Activated CD4-positive, alpha-beta T cell treated with anti-CD3 and anti-CD28 coated beads, Interleukin-2, Interleukin-6, amounts not matched to agents 100 ng/mL and 50 ng/mL, durations not matched to agents 16 hours and 8 hours (primary cell): ENCODE data around the gene SPATA4.
"Not testable (repeated sequence)": the region's sequence is repeated elsewhere in the genome, so short reads cannot be mapped to it uniquely, and the experiment has no call there.

Experiments used
- DNase-seq: peaks from one replicate; pipeline ENCODE4 v3.0.0-alpha.2; 2020

The SPATA4 gene

DNA sequence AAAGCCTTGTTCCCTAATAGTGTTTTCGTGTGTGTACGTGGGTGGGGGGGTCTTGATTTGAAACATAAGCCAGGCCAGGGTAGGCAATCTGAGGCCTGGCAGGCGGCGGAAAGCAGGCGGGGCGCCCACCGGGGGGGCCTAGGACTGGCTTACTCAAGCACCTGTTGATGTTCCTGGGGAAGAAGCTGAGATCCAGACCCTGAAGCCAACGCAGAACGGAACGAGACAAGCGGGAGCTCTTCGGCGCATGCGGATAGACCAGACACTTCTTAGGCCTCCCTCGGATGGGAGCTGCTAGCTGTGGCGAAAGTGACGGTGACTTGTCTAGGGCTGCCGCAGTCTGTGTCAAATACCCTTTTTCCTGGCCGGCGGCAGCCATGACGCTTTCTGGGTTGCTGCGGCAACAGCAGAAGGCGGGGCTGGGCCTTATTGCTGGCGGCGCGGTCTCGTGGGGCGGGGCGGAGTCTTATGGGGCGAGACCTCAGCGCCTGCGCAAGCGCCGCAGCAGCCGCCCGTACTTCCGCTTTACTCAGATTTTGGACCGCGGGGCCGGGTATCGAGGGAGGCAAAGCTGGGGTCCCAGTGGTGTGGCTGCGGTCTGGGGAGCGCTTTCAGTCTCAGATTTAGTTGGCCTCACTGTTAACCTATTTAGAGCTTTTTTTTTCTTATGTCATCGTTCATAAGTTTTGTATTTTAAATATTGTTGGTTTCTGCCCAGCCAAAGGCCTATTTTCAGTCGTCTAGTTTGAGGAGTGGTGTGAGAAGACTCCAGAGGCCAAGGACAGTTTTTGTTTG, at the start of gene SPATA4:
Gene SPATA4 (minus strand): TSS at position 402 of the 795 bp plus-strand sequence. CDS start 23 bp downstream, at position 379.
- peak; percentile 96 for DNase-seq

DNA sequence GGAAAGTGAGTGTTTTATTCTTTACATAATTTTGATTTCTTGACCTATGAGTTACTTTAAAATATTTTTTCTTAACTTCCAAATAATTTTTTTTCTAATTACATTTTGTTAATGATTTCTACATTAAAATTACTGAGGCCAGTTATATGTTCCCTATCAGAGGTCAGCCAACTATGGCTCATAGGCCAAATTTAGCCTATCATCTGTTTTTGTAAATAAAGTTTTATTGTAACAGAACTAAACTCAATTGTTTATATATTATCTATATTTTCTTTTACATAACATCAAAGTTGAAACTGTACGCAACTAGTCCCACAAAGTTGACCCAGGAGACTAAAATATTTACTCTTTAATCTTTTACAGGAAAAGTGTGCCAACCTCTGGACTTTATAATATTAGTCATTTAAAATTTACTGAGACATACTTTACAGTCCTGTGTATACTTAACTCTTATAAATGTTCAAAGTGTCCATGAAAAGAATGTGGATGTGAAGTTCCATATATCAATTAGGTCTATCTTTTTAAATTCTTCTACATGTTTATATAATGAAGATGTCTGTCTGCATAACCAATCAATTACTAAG, 47.5 kb upstream of the SPATA4 start:
- no peak for DNase-seq

DNA sequence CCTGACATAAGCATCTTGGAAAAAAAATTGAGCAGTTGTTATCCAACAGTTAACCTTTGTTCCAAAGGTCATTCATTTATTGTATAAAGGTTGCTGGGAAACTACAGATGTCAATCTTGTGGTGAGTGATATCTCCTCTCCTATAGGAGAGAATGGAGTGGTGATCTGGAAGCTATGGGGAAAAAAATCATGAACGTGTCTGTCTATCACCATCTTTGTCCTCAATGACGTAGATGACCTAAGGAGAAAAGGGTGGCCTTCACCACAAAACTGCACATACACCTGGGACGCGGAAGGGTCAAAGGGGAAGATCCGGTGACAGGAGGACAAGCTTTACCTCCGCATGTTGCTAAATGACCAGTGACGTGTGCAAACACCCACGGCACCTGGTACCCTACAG, 46.3 kb upstream of the SPATA4 start:
- DNase-seq, result no peak

DNA sequence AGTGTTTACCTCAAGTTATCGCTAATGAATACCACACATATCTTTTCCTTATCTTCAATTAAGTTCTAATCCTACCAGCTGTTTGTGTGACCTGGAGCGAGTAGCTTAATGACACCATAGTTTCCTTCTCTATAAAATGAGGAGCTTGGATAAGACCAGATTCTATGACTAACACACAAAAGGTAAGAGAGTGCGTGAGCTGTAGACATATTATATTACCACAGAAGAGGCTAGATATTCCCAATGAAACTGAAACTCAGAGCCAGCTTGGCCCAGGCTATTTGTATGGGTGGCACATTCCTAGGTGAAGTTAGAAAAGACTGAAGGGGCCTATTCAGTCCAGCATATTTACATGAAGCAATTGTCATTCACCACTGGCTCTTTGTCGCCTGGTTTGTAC, 43.4 kb upstream of the SPATA4 start:
- no peak for DNase-seq

DNA sequence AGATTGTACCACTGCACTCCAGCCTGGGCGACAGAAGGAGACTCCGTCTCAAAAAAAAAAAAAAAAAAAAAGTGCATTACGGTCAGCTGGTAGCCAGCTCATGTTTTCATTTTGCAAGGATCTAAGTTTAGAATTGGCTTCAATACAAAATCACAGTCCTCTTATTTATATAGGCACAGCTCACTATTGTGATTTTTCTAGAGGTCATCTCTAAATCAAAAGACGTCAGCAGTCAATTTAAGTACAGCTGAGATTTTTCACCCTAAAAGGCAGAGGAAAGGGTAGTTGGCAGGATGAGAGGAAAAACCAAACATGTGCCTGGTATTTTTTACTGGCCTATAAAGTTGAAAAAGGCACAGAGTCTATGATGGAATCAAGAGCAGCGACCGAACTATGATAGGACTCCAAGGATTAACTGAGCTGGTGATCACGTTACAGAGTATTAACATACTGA, 42.8 kb upstream of the SPATA4 start:
- DNase-seq, result no peak

DNA sequence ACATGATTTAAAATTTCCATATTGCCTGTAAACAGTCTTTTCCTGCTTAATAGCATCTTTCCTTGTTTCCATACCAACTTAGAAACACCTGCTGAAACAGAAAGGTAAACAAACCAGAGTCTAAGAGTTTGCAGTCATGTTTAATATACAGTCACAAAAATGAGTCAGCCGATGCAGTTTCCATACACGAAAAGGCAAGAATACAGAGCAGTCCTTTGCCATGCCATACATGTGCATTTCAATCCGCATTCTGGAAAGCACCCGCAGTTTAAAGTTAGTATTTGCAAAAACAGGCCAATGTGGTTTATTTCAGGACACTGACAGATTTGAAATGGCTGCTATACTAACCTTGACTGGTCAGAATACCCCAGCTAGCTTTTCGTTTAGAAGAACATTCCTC, 41.6 kb upstream of the SPATA4 start:
- DNase-seq, result no peak

DNA sequence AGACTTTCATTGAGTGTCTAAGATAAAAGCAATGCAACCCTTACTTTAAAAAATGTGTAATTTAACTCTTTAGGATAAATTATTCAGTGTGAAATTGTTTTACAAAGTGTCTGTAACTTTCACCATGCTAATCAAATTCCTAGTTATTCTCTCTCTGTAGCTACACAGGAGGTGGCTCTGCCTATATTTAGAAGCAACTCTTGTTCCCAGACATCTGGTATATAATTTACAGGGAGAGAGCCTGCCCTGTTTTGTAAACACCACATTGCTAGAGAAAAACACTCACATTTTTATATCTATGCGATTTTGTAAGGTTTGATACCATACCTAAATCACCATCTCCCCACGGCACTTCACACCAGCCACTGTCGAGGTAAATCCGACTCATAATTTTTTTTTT, 35.5 kb upstream of the SPATA4 start:
- no peak for DNase-seq

DNA sequence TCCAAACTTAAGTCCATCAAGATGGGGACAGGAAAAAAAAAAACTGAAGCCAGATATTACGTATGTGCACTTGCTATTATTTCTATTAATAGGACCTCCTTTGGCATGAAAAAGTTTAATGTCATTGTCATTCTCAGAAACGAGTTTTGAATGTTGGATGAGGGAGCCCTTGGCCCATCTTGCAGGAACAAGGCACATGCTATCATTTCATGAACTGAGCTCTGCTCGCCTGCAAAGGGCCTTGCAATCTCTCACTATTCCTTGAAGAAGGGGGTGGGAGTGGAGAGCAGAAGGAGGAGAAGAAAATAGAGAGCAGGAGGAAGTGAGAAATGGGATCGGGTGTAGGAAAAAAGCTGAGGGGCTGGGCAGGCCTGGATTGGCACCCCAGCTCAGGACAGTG, 34.3 kb upstream of the SPATA4 start:
- DNase-seq, result no peak

DNA sequence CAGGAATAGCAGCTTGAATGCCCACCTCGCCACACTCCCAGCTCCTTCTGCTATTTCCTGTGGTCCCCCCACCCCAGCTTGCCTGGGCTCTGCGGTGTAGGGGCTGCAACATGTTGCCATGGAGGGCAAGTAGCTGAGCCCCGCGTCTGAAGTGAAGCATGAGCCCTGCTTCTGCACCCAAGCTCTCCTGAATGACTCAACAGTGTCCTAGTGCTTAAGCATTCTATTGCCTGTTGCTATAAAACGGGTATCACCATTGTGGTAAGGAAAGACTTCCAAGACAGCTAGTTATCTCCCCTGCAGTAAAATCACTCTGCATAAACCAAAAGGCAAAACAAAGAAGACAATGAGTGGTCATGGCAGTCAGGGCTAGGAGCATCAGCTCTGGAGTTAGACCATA, 31.4 kb upstream of the SPATA4 start:
- no peak for DNase-seq

DNA sequence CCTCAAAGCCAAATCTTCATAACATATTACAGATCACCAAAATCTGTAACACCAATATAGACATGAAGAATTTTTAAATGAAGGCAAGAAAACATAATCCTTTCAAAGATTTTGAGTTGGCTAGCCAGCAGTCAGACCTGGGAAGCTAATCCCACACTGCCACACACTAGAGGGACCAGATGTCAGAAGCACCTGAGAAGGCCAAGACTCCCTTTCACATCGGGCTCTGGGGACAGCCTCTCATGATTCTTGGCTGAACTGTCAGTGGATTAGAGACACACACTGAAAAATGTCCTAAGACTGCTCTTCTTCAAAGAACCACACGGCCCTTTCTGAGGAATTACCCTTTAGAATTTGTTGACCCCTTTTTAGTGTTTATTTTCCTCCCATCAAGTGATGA, 28.2 kb upstream of the SPATA4 start:
- DNase-seq, result no peak

DNA sequence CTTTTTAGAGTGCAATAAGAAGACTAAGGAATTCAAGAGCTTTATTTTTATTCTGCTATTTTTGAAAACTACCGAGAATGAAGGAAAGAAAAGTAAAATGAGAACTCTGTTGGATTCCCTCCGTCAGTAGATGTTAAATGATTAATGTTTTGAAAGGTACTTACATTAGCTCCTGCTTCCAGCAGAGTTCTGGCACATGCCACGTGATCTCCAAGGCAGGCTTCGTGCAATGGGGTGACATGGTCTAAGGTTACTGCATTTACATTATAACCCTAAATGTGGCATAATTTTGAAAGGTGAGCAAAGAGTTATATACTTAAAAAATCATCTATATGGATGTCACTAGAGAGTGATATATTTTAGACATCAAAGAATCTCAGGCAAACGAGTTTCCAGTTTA, 26.8 kb upstream of the SPATA4 start:
- DNase-seq, result no peak

DNA sequence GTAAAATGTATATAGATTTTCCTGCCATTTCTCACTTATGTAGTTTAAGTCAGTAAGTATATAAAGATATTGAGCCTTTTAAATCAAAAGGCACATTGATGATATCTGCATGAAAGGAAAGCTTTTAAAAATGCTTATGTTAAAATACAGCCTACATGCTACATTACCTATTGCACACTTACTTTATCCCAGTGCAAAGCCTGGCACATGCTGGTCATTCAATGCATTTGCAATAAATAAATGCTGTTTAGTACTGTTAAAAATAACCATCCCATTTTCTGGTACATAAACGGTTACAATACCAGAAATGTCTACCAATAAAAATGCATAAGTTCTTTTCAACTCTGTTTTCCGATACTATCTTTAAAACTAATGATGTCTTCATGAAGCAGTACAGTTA, 22.1 kb upstream of the SPATA4 start:
- DNase-seq, result no peak

DNA sequence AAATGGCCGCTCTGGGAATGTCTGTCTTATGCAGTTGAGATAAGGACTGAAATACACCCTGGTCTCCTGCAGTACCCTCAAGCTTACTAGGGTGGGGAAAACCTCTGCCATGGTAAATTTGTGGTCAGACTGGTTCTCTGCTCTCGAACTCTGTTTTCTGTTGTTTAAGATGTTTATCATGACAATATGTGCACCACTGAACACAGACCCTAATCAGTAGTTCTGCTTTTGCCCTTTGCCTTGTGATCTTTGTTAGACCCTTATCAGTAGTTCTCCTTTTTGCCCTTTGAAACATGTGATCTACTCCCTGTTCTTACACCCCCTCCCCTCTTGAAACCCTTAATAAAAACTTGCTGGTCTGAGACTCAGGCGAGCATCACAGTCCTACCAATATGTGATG, 17.0 kb upstream of the SPATA4 start:
- not testable (repeated sequence) for DNase-seq

DNA sequence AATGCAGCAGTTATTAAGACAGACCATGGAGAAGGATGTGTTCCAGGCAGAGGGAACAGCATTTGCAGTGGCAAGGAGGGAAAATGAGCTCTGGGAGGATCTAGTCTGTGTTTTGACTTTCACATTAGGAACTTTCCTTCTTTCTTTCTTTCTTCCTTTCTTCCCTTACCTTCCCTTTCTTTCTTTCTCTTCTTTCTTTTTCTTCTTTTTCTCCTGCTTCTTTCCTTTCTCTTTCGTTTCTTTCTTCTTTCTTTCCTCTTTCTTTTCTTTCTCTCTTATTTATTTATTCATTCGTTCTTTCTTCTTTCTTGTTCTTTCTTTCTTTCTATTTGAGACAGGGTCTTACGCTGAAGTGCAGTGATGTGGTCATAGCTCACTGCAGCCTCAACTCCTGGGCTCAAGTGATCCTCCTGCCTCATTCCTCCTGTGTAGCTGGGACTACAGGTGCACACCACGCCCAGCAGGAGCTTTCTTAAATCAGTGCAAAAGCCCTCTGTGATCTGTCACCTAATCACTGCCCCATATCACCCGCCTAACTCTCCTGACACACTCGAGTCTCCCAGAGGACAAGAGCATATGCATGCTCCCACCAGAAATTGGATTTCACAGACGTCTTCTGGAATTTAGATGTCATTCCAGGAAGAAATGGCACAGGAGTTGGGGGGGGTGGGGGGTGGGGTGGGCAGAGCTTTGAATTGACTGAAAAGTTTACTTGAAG, 15.4 kb upstream of the SPATA4 start:
- DNase-seq, result no peak

DNA sequence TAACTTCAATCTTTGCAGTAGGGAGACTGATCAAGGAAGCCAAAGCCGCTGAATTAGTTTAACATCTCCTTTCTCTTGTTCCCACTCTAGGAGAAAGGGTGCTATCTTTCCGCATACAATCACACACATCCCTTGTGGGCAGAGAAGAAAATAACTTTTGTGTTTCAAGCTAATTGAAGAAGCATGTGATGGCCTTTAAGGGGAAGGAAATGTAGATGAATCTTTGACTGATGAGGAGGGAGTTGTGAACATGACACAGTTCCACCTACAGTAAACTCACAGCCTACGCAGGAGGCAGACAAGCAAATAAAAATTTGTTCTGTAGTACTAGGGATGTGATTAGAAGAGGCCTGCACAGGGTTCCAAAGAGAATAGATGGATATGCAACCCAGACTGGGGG, 14.7 kb upstream of the SPATA4 start:
- no peak for DNase-seq

DNA sequence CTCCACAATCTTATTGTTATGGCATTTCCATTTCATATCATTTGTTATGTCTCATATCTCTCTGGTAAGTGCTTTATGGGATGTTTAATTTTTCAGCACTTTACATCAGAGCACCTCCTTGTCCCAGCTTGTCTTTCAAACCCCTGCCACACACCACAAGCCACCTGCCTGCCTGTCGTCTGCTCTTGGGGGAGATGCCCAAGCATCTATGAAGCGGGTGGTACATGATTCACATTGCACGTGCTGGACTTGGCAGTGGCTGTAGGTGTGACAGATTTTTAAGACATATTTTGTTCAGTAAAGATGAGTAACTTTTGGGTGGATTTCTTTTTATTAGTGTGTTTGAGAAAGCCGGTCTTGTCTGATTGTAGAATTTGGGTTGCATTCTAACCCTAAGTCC, 14.2 kb upstream of the SPATA4 start:
- DNase-seq, result no peak

DNA sequence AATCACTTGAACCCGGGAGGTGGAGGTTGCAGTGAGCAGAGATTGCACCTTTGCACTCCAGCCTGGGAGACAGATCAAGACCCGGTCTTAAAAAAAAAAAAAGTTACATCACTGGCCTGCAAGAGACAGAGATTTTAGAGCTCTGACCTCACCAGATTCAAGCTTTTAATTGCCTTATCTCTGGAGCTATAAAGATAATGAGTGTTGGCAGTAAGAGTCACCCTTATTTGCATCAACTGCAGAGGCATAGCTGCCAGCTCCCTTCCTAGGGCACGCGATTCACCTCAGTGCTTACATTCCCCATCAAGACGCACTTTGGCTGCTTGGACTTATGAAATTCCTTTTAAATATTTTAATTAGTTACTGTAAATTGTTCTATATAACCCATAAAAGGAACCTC, 12.5 kb upstream of the SPATA4 start:
- no peak for DNase-seq

DNA sequence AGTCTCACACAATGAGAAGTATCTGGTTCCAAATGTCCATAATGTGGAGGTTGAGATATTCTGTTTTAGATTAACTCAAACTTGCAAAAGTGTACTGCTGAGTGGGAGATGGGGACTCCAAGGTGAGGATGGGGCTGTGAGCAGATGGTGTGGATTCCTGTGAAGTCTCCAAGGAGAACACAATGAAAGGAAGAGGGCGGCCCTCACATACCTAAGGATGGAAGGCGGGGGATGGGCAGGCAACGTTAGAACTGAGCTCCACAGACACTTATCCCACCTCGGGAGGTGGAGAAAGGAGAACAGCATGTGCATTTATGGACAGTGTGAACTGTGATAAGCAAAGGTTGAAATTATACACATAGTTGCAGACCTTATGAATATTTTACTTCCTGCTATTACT, 9.9 kb upstream of the SPATA4 start:
- no peak for DNase-seq

DNA sequence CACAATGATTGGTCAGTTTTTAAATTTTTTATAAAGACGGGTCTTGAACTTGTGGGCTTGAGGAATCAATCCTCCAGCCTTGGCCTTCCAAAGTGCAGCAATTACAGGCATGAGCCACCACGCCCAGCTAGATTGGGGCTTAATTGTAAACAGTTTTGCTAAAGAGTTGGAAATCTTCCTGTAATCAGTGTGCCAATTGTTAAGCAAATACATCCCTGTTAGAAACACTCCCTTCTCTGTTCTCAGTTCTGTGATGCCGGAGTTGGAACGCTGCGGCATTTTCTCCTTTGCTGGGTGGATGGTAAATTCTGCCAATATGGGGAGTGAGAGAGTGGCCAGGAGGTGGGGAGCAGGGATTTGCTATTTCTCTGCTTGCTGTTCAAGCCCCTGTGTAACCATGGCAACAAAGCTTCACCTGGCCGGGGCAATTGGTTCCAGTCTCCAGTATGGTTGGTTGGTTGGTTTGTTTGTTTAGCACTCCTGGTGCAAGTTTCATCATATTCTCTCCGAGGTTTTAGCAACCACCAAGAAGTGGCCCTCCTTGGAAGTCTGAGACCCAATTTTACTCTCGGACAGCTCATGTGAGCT, 3.0 kb upstream of the SPATA4 start:
- no peak for DNase-seq

DNA sequence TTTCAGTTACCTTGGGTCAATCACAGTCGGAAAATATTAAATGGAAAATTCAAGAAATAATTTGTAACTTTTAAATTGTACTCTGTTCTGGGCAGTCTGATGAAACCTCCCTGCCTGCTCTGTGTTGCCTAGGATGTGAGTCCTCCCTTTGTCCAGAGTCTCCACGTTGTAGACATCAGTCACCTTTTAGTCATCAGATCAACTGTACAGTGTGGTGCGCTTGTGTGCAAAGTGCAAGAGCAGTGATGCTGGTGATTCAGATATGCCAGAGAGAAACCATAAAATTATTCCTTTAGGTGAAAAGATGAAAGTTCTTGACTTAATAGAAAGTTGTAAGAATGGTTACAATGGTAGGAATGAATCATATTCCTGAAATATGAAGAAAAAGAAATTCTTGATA, 1.4 kb downstream of the SPATA4 start:
- peak; percentile 68 for DNase-seq

DNA sequence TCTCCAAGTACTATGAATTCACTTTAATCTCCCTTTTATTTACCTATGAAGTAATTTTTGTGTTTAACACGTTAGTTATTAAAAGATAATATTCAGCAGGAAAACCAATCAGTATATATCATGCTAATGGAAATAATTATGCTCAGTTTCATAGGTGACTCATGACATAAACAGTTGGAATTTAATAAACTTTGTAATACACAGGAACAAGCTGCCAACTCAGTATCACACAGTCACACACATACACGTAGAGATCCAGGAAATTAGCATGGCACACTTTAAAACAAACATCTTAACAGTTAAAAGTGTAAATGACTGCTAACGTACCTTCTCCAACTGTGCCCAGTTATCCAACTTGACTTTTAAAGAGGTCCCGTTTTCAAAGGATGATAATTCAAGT, 2.3 kb downstream of the SPATA4 start:
- DNase-seq, result no peak

DNA sequence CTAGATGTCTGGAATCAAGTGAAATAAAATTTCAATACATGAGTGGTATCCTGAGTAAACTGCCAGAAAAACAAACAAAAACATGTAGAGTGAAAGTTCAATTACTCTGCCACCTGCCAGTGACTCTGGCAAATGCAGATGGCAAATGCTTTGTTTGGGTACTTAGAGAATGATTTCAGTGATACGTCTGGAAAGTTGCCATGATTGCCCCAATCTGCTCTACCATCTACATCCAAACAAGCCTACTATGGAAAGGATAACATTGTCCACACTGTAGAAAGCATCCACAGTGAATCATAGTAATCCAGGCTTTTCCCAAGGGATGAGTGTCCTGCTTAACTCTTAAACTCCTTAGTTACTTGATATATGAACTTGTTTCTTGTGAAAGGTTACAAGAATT, 3.4 kb downstream of the SPATA4 start:
- no peak for DNase-seq

DNA sequence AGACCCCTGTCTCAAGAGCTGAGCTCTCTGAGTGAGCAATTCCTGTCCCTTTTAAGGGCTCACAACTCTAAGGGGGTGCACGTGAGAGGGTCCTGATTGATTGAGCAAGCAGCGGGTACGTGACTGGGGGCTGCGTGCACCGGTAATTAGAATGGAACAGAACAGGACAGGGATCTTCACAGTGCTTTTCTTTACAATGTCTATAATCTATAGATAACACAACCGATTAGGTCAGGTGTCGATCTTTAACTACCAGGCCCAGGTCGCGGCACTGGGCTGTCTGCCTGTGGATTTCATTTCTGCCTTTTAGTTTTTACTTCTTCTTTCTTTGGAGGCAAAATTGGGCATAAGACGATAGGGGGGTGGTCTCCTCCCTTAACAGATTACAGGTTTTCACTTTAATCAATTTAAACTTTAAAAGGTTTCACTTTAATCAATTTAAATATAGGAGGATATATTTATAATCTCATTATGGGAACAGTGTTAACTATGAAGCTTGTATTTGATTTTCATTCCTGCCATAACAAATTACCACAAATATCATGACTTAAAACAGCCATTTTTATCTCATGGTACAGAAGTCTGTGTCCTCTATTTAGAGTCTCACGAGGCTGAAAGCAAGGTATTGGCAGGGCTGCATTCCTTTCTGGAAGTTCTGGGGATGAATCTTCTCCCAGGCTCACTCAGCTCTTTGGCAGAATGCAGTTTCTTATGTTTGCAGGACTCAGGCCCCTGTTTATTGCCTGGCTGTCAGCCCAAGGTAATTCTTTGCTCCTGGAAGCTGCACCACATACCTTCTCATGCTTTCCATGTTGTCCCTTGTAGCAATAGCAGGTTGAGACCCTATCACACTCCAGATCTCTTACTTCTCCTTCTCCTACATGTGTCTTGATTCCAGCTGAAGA, 5.2 kb downstream of the SPATA4 start:
- DNase-seq, result no peak
